ENCODE results near the gene DOCK2.

DOCK2 gene

GRCh38 chr5:169688106-169688505 is 51.0 kb downstream of the DOCK2 start:
- Histone ChIP-seq H3K79me2 (ENCODE audit: insufficient read depth, low read length) (no peaks in the 10 kb centered on the region), H3K9me2 (replicated peaks; ENCODE audit: insufficient read depth, low read length) (no peaks in the 10 kb centered on the region), H4K20me1 (ENCODE audit: low read depth, low read length) (no peaks in the 10 kb centered on the region), H3K4me2 (ENCODE audit: low read depth, low read length, poor library complexity, severe bottlenecking) (no peak overlapping the region), H3K27me3 (ENCODE audit: low read length) (no peaks in the 10 kb centered on the region), H3F3A (ENCODE audit: insufficient read depth) (no peaks in the 10 kb centered on the region), H3K27ac (ENCODE audit: low read depth, low read length) (no peak overlapping the region), H3K4me3 (ENCODE audit: insufficient read depth, low read length, poor library complexity, severe bottlenecking) (no peak overlapping the region), H3K9me3 (ENCODE audit: insufficient read depth, low read length) (no peaks in the 10 kb centered on the region), H3K9ac (ENCODE audit: low read length) (no peak overlapping the region), H3K36me3 (ENCODE audit: low read length) (peaks cover 16% of the 10 kb centered on the region; the same call in 1 of the 2 replicates), H2AFZ (ENCODE audit: low read depth, low read length, severe bottlenecking) (no peak overlapping the region)
- no peak for TF ChIP-seq CTCF (IDR thresholded peaks at IDR 0.05; ENCODE audit: insufficient read depth, low read length, poor library complexity, severe bottlenecking)
- no peak for TF ChIP-seq EZH2phosphoT487 (conservative IDR thresholded peaks at IDR 0.05; ENCODE audit: low read length)

GRCh38 chr5:169691471-169691870 is 54.4 kb downstream of the DOCK2 start:
- Histone ChIP-seq H4K20me1 (ENCODE audit: low read depth, low read length) (no peaks in the 10 kb centered on the region), H3K9ac (ENCODE audit: low read length) (no peak overlapping the region)

GRCh38 chr5:169694091-169694625 is 57.1 kb downstream of the DOCK2 start:
- Histone ChIP-seq H3K36me3 (ENCODE audit: low read length) (peaks cover 22% of the 10 kb centered on the region), H3K27ac (ENCODE audit: low read depth, low read length) (no peak overlapping the region), H3K9me2 (replicated peaks; ENCODE audit: insufficient read depth, low read length) (no peaks in the 10 kb centered on the region), H3K79me2 (ENCODE audit: insufficient read depth, low read length) (no peaks in the 10 kb centered on the region), H3K27me3 (ENCODE audit: low read length) (no peaks in the 10 kb centered on the region), H4K20me1 (ENCODE audit: low read depth, low read length) (no peaks in the 10 kb centered on the region), H3F3A (ENCODE audit: insufficient read depth) (no peaks in the 10 kb centered on the region), H2AFZ (ENCODE audit: low read depth, low read length, severe bottlenecking) (no peak overlapping the region), H3K4me3 (ENCODE audit: insufficient read depth, low read length, poor library complexity, severe bottlenecking) (no peak overlapping the region), H3K4me2 (ENCODE audit: low read depth, low read length, poor library complexity, severe bottlenecking) (no peak overlapping the region), H3K9me3 (ENCODE audit: insufficient read depth, low read length) (no peaks in the 10 kb centered on the region), H3K9ac (ENCODE audit: low read length) (no peak overlapping the region)
- TF ChIP-seq CTCF (IDR thresholded peaks at IDR 0.05; ENCODE audit: insufficient read depth, low read length, poor library complexity, severe bottlenecking) (no peak), EZH2phosphoT487 (conservative IDR thresholded peaks at IDR 0.05; ENCODE audit: low read length) (no peak)

More at GRCh38 chr5:169691471-169691870, 54.4 kb downstream of the DOCK2 start:
- H3K4me2 ChIP-seq (ENCODE audit: low read depth, low read length, poor library complexity, severe bottlenecking), result no peak overlapping the region
- H3K27me3 ChIP-seq (ENCODE audit: low read length), result no peaks in the 10 kb centered on the region
- TF ChIP-seq EZH2phosphoT487 (conservative IDR thresholded peaks at IDR 0.05; ENCODE audit: low read length) (no peak), CTCF (IDR thresholded peaks at IDR 0.05; ENCODE audit: insufficient read depth, low read length, poor library complexity, severe bottlenecking) (no peak)
- no peak overlapping the region for H3K4me3 ChIP-seq (ENCODE audit: insufficient read depth, low read length, poor library complexity, severe bottlenecking)
- no peaks in the 10 kb centered on the region for H3K9me3 ChIP-seq (ENCODE audit: insufficient read depth, low read length)
- H2AFZ ChIP-seq (ENCODE audit: low read depth, low read length, severe bottlenecking), result no peak overlapping the region
- H3K27ac ChIP-seq (ENCODE audit: low read depth, low read length), result no peak overlapping the region
- no peaks in the 10 kb centered on the region for H3F3A ChIP-seq (ENCODE audit: insufficient read depth)
- H3K36me3 ChIP-seq (ENCODE audit: low read length), result peaks cover 21% of the 10 kb centered on the region; the same call in 1 of the 2 replicates
- H3K79me2 ChIP-seq (ENCODE audit: insufficient read depth, low read length), result no peaks in the 10 kb centered on the region
- no peaks in the 10 kb centered on the region for H3K9me2 ChIP-seq (replicated peaks; ENCODE audit: insufficient read depth, low read length)
